ENCODE measurements around the gene LMAN1.

Gene LMAN1

DNA sequence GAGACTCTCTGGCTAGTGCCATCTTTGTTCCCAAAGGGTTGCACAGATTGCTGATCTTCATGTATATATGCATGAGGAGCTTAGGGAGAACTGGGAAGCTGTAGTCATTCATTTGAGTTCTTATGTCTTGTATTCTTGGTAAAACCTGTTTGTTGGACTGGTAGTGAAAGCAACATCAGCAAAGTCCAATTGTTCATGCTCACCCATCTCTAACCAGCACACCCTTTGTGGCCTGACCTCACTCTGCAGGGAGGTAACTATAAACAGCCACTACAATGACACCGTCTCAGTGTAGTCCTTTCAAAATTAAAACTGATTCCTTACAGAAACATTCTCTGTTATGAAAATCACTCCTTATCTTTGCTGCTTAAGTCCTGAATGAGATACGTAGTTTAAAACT is 13.9 kb upstream of the LMAN1 start:
- in situ Hi-C loops (cut with MboI; ENCODE audit: low sequenced_read_pairs): no loop called here

DNA sequence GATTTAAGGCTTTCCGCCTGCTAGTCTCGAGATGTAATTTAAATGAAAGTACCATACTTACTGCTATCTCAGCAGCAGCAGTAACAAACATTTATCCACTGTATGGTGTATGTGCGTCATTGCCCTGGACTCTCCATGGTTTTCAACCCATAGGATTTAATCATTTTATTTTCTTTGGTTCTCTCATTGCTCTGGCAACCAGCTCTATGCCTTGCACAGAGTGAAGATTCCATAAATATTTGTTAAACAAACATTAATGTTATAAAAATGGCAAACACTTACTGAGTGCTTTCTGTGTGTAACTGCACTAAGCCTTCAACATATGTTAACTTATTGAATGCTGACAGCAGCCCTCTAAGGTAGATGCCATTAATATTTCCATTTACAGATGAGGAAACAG is 1.3 kb upstream of the LMAN1 start:
- in situ Hi-C loops (cut with MboI; ENCODE audit: low sequenced_read_pairs): no loop called here

DNA sequence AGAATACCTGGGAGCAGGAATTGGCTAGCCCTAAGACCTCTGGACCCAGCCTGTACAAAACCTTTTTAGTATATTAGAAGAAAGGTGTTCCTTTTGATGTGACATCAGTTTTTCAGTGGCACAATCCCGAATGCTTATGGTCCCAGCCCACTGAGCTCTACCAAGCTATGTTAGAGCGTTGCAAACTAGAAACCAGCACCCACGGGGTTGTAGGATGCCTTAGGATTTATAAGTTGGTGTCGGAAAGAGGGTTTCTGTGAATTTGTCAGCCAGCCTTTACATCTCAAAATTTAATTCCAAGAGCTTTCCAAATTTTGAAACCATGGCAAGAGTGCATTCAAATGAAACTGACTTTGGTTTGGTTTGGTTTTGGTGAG is 499 bp upstream of the LMAN1 start:
- in situ Hi-C loops (cut with MboI; ENCODE audit: low sequenced_read_pairs): no loop called here

DNA sequence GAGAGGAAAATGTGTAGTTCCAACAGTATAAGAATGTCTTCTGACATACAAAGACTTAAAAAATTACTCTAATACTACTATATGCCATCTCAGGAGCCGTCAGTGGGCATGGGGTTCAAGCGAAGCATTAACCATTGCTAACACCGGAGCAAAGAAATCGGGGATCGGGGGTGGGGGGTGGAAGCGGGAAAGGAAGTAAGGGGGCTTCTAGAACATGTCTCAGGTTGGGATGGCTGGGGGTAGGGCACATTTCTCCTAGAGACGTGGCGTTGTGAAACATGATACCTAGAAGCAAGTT is 702 bp downstream of the LMAN1 start:
- in situ Hi-C loops (cut with MboI; ENCODE audit: low sequenced_read_pairs): no loop called here

DNA sequence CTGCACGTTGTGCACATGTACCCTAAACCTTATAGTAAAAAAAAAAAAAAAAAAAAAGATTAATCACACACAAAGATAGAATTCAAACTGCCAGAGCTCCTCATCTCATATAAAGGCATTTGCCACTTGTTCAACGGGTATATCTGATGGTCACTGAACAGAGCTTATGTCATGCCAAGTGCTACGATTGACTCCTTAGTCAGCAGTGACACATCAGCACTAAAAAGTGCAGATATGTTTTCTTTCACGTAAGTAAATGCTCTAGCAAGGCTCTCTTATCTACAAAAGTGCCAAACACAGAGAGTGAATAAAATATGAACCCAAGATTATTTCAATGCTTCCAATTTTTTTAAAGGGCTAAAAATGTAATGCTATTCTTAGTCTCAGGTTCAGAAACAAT is 1.1 kb downstream of the LMAN1 start:
- in situ Hi-C loops (cut with MboI; ENCODE audit: low sequenced_read_pairs): no loop called here

DNA sequence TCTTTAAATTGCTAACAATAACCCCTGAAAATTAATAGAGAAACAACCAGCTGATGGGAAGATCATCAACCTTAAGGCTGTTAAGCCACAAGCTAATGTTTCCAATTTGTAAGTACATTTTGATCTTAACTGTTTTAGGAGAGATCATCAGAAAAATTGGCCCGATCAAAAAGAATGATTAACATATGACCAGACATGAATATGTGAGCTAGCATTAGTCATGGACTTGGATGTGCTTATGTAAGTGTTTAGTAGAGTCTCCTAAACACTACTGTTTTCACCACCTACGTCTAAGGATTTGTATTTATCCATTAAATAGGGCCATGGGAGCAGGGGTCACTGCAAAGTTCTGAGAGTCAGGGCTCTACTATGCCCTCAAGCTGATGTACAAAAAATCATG is 4.3 kb downstream of the LMAN1 start:
- in situ Hi-C loops (cut with MboI; ENCODE audit: low sequenced_read_pairs): no loop called here

DNA sequence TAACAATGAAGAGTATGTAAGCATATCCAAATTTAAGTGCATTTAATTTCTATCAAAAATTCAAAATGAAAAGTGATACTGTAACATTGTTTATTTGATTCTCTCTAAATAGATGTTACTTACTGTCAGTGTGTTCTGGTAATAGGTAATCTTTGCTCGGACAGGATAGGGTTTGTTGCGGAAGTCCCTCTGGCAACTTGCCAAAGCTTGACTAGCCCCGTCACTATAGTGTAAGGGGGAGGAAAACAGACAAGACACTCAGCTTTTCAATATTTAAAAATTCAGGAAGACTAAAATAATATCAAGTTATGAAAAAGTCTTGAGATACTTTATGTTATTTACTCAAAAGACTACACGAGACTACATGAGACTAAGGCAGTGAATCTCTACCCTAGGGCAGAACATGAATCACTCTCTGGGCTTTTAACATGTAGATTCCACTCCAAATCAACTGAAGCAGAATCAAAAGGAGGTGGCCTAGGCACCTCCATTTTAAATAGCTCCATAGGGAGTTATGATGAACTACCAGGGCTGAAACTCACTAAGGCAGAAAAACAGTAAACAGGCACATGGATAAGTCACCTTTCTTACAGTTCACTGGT is 5.9 kb downstream of the LMAN1 start:
- in situ Hi-C loops (cut with MboI; ENCODE audit: low sequenced_read_pairs): no loop called here

DNA sequence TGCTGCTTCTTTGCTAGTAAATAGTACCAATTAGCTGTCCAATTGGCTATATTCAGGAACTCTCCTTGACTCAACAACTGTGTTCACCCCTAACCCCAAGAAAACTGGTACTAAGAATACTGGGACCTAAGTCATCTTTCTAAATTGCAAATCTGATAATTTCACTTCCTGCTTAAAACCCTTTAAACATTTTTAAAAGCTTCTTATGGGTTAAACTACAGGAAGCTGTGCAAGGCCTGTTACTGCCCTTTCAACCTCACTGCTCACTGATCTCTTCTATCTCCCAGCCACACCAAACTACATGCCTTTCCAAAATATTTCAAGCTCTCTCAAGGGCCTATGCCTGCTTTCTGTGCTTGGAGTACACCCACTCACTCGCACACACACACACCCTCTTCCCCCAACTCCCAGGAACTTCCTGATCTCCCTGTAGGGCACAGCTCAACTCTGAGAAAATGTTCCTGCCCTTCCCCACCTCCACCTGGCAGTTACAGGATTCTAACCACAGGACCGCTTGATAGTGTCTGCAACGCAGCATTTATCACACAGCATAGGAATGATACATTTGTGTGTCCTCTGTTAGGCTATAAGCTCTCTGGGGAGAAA is 6.7 kb downstream of the LMAN1 start:
- in situ Hi-C loops (cut with MboI; ENCODE audit: low sequenced_read_pairs): no loop called here

DNA sequence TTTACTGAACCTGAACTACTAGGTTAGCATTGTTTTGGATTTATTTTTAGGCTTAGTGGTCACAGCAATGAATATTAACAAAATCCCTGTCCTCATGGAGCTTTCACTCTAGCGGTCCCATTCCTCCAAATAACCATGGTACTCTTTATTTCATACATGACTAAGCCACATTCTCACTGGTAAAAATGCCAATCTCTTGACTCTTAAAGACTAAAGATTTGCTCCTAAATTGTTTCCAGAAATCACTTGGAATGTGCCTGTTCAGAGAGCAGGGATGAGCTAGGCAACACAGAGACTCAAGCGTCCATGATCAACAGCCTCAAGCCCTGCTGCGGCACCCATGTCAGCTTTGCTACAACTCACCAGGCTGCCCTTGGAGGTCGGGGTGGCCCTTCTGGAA is 13.5 kb downstream of the LMAN1 start:
- in situ Hi-C loops (cut with MboI; ENCODE audit: low sequenced_read_pairs): no loop called here

DNA sequence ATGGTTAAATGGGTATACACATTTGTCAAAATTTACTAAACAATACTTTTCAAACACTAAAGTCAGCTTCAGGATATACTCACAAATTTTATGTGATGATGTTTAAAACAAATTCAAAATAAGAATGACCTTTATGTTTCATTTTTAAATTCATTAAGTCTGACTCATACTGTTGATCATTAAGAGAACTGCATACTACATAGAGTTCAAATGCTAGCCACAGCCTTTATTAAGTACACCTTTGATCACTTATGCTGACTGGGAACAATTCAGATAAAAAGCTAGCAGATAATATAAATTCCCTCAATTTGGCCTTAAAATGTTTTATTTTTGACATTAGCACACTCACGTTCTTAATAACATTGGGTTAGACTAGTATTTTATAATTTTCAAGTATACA is 14.1 kb downstream of the LMAN1 start:
- in situ Hi-C loops (cut with MboI; ENCODE audit: low sequenced_read_pairs): no loop called here

DNA sequence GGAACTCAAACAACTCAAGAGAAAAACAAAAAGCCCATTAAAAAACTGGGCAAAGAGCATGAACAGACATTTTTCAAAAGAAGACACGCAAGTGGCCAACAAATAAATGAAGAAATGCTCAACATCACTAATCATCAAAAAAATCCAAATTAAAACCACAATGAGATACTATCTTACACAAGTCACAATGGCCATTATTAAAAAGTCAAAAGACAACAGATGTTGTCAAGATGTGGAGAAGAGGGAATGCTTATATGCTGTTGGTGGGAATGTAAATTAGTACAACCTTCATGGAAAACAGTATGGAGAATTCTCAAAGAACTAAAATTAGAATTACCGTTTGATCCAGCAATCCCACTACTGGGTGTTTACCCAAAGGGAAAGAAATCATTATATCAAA is 15.1 kb downstream of the LMAN1 start:
- in situ Hi-C loops (cut with MboI; ENCODE audit: low sequenced_read_pairs): no loop called here

DNA sequence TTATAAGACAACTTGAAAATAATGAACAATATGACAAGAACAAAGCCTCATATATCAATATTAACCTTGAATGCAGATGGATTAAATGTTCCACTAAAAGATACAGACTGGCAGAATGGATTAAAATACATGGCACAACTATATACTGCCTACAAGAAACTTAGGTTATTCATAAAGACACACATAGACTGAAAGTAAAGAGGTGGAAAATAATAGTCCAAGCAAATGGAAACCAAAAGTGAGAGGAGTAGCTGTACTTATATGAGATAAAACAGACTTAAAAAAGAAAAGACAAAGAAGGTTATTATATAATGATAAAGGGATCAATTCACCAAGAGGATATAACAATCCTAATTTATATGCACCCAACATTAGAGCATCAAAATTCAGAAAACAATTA is 18.2 kb downstream of the LMAN1 start:
- in situ Hi-C loops (cut with MboI; ENCODE audit: low sequenced_read_pairs): no loop called here

DNA sequence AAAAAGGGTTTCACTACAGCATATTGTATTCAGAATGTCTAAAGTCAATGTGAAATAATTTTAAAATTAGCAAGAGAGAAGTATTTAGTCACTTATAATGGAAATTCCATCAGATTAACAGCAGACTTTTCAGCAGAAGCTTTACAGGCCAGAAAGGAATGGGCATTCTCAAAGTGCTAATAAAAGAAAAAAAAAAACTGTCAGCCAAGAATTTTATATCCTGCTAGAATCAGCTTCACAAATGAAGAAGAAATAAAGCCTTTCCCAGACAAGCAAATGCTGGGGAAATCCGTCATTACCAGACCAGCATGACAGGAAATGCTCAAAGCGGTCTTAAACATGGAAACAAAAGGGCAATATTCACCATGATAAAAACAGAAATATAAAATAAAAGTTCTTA is 18.8 kb downstream of the LMAN1 start:
- in situ Hi-C loops (cut with MboI; ENCODE audit: low sequenced_read_pairs): no loop called here

DNA sequence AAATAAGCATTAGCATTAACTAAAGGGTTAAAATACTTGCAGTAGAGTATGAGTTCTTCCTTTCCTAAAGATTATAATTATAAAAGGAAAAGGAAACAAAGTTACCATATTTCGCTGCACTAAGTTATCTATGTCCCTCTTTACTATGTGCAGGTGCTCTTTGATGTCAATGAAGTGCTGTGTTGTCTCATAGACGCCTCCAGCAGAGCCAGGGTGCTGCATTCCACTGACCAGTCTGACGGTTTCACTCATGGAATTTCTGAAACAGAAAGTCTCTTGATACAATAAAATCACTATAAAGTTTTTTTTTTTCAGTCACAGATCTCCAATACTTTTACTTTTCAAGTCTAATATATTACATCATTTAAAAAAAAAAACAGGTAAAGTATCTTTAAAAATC is 26.1 kb downstream of the LMAN1 start:
- in situ Hi-C loops (cut with MboI; ENCODE audit: low sequenced_read_pairs): no loop called here

DNA sequence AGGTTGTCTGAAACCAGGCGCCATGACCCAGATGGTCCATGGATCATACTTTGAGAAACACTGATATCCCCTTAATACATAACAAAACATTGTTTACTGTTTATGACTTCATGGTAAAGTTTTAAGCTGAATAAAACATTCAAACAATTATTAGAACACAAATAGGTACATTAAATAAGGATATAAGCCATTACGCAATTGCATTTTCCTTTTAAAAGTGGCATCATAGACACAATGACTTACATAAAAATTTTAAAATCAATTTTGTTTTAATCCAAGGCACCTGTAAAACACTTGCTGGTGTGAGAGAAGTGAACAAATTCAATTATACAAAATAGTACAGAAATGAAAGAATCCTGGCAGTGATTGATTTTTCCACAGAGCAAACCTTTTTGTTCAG is 30.4 kb downstream of the LMAN1 start:
- in situ Hi-C loops (cut with MboI; ENCODE audit: low sequenced_read_pairs): no loop called here

DNA sequence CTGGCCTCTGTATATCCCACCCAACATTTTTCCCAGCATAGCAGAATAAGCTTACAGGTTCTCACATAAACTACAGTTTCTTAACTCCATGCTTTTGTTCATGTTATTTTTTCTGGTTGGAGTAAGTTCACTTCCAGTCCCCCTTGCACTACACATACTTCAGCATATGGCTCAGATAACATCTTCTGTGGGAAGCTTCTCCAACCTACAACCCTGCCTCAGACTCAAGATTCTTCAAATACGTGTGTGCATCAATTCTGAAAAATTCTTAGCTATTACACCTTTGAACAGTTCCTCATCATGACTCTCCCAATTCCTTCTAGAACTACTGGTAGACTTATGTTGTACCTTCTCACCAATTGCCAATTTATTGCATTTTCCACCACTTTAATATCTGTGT is 33.1 kb downstream of the LMAN1 start:
- in situ Hi-C loops (cut with MboI; ENCODE audit: low sequenced_read_pairs): no loop called here

DNA sequence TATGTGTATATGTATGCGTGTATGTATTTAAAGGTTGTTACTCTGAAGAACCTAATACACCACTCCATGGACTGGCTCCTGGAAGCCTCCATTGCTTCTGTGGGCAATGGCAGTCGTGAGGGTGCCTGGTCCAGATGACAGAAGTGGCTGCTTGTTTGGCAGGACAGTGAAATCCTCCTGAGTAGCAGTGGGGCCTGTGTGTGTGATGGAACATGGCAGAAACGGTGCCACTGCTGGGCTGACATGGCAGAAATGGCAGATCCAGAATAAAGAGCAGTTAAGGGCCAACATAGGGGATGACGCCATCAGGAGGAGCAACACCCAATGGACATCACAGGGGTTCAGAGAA is 34.5 kb downstream of the LMAN1 start:
- in situ Hi-C loops (cut with MboI; ENCODE audit: low sequenced_read_pairs): no loop called here

DNA sequence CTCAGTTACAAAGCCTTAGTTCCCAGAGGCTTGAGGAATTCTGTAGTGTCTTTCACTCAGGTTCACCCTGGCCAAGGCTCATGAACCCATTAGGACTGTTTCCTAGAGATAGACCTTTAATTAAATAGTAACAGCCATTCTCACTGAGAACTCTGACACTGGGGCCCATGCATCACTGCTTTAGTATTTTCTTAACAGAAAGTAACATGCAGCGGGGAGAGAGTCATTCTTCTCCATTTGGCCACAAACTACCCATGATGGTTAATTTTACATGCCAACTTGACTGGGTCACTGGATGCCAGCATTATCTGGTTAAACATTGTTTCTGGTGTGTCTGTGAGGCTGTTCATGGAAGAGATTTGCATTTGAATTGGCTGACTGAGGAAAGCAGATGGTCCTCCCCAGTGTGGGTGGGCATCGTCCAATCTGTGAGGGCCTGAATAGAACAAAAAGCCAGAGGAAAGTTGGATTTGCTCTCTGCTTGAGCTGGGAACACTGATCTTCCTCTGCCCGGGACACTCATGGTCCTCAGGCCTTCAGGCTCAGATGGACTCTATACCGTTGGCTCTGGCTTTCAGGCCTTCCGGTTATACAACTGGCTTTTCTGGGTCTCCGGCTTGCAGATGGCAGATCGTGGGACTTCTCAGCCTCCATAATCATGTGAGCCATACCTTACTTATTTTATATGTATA is 35.0 kb downstream of the LMAN1 start:
- in situ Hi-C loops (cut with MboI; ENCODE audit: low sequenced_read_pairs): no loop called here

DNA sequence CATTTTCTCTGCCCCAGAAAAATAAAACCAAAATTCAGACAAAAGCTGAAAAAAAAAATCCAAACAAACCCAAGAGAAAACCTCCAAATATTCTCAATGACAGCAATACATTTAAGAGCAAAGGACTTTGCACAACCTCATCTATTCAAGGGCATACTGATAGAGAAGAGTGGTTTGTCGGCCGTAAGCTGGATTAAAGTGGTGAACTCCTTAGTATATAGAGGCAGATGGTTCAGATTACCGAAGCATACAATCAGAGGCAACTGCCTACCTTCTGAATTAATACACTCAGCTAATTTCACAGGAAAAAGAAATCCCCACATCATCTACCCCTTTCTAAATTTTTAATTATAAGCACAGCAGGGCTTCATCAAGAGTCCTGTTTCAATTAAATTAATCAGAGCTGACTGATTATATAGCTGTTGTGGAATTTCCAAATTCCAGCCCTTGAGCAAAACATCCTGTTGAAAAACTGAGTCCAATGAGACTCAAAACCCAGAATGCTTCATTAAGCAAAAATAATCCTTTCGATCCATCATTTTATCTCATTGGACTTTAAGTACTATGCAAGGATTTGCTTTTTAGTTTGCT is 40.5 kb downstream of the LMAN1 start, which contains the start of gene CPLX4:
Gene CPLX4, minus strand, starts transcription at position 190 of the 591 bp plus-strand sequence. Its CDS starts 187 bp downstream, at position 3.
- in situ Hi-C loops (cut with MboI; ENCODE audit: low sequenced_read_pairs): no loop called here

DNA sequence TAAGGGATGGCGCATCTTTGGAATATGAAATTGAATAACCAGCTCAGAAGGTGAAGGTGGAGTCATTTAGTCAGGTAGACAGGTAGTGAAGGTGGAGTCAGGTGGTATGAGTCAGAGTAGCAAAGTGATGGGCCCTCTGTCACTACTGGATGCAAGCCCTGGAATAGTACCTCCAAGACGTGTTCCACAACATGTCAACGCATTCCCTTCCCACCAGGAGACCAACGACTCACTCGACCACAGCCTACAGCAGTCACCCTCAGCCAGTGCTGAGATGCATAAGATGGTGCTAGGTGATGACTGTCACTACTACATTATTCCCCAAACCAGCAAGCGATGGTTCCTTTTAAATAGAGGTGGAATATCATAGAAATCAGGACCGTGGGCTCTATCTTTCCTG is 47.4 kb downstream of the LMAN1 start:
- in situ Hi-C loops (cut with MboI; ENCODE audit: low sequenced_read_pairs): no loop called here

DNA sequence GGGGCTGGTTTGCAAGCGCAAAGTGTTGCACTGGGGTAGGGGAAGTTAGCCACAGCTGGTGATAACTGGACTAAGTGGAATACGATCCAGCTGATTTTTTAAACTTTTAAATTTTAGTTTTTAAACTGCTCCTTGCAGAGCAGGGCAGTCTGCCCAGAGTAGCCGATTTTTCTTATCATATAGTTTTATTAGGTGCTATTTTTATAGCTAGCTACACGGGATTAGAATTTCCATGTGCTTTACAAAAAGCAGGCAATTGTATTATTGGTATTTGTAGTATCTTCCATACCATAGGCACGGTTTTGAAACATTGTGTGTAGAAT is 50.2 kb downstream of the LMAN1 start:
- in situ Hi-C loops (cut with MboI; ENCODE audit: low sequenced_read_pairs): no loop called here

DNA sequence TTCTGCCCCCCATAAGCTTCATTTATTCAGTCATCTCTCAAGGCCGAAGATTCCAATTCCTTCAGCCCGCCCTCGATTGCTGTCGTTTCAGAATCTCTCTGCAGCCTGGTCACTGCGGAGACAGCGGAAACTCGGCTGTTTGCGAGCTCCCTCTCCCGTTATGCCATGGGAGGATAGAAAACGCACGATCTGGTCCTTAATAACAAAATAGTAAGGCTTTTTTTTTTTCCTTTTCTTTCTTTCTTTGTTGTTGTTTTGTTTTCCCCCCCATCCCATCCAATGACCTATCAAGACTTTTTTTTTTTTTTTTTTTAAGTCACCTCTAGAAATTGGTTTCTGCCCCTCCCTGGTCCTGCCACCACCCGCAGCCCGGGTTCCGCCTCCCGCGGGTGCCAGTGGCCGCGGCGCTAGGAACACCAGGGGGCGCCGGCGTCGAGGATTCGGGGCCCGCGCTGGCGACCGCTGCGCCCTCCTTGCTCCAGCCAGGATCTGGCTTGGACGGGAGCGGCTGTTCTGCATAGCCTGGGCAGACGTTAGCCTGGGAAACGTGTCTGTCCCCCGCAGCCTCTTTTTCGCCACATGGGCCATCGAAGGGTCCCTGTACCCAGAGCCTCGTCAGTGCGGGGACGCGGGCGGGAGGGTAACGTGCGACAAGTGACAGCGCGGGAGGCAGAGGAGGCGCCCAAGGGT is 50.7 kb downstream of the LMAN1 start:
- in situ Hi-C loops (cut with MboI; ENCODE audit: low sequenced_read_pairs): no loop called here

Data from hTERT RPE-1 (cell line).